Upper lobe of left lung (tissue), 6 donors: ENCODE results near the gene PCNX3. TPM values are rescaled to one million over a fixed set of nuclear protein-coding genes. Genes with fewer than 3 reads are reported as not detected.
"Not testable (repeated sequence)": the region's sequence is repeated elsewhere in the genome, so short reads cannot be mapped to it uniquely, and the experiment has no call there.

Experiments used
- ATAC-seq, 2 donors: fragments of 200-7000 bp; cut with Tn5 transposase; one replicate each; pipeline ENCODE4 v1.9.1; 2022; ENCODE audit warnings: mild to moderate bottlenecking in 2 of 2, moderate library complexity in 2 of 2; ENCODE audit not compliant: low FRiP score in 2 of 2
- DNase-seq, 2 donors: peaks; one replicate each; pipeline ENCODE4 v3.0.0-alpha.2; 2019 to 2020
- H3K27ac ChIP-seq, 4 donors: fragments of 200-600 bp; sonication (generic); one replicate each; pipeline ENCODE4 v1.5.1; 2016 to 2019
- H3K27me3 ChIP-seq, 4 donors: fragments of 200-600 bp; sonication (generic); one replicate each; pipeline ENCODE4 v1.5.1; 2017 to 2019
- H3K36me3 ChIP-seq, 4 donors: fragments of 200-600 bp; sonication (generic); one replicate each; pipeline ENCODE4 v1.5.1; 2016 to 2019
- H3K4me1 ChIP-seq, 4 donors: fragments of 200-600 bp; sonication (generic); one replicate each; pipeline ENCODE4 v1.5.1; 2018 to 2019
- H3K4me3 ChIP-seq, 4 donors: fragments of 200-600 bp; sonication (generic); one replicate each; pipeline ENCODE4 v1.5.1; 2017 to 2019; ENCODE audit warnings: mild to moderate bottlenecking in 2 of 4, moderate library complexity in 1 of 4
- H3K9me3 ChIP-seq, 4 donors: fragments of 200-600 bp; sonication (generic); one replicate each; pipeline ENCODE4 v1.5.1; 2018 to 2019
- CTCF ChIP-seq, 6 experiments: fragments of 450-650 bp in 4 of 6; fragments of 200-600 bp in 2 of 6; sonication (generic) in 2 of 6; IDR thresholded peaks; one replicate each; pipeline ENCODE4 v1.5.1; 2016 to 2019; ENCODE audit warnings: antibody characterized with exemption in 6 of 6
- EP300 ChIP-seq, 4 donors: sonication (generic); formaldehyde crosslinking; IDR thresholded peaks; one replicate each; pipeline ENCODE4 v1.5.1; 2017; ENCODE audit warnings: antibody characterized with exemption in 4 of 4, control low read depth in 2 of 4
- POLR2A ChIP-seq, 4 donors: fragments of 450-650 bp; IDR thresholded peaks; one replicate each; pipeline ENCODE4 v1.5.1; 2016 to 2017; ENCODE audit warnings: antibody characterized with exemption in 4 of 4, mild to moderate bottlenecking in 2 of 4
- POLR2AphosphoS5 ChIP-seq, 2 donors: sonication (generic); formaldehyde crosslinking; IDR thresholded peaks; one replicate each; pipeline ENCODE4 v1.5.1; 2017; ENCODE audit warnings: antibody characterized with exemption in 2 of 2
- WGBS, 2 donors: methylation state at CpG; one replicate each; pipeline ENCODE4 v1.1.5; 2017 to 2018; 5-methylcytosine and 5-hydroxymethylcytosine counted together
- small RNA-seq, 4 donors: library from RNA; depleted of rRNA; stranded (forward); fragments of <200 nt; gene quantifications; one replicate each; pipeline ENCODE3, GENCODE V24; 2016
- total RNA-seq, 6 donors: library from RNA; depleted of rRNA in 4 of 6; stranded (reverse); fragments of >200 nt in 4 of 6; gene quantifications; one replicate each; pipeline versions ENCODE4 v1.1.0 to v1.2.1, GENCODE V29; 2016 to 2021
- donor health status: DM: no; HTN: no; CAD: no; lungs with moderate emphysema.
- donor health status: DM: no; HTN: yes; CAD: no; lungs with severe emphysema.

Gene PCNX3
- total RNA-seq, 6 donors from 2014 or later, result 26.7 to 63.9 (median 43.9) TPM

- DNase-seq (no peak), ATAC-seq (no peak)
- TF ChIP-seq EP300 (IDR thresholded peaks at IDR 0.05) (no peak), CTCF (IDR thresholded peaks at IDR 0.05) (no peak), POLR2AphosphoS5 (IDR thresholded peaks at IDR 0.05) (no peak), POLR2A (IDR thresholded peaks at IDR 0.05) (no peak)
- WGBS, 2 donors, result 75 to 80% methylated on average over 5 of the region's 5 CpGs
- Histone ChIP-seq H3K36me3 (no peaks in the 10 kb centered on the region), H3K4me3 (no peak overlapping the region), H3K4me1 (no peaks in the 10 kb centered on the region), H3K27ac (no peak overlapping the region), H3K27me3 (no peaks in the 10 kb centered on the region), H3K9me3 (no peaks in the 10 kb centered on the region)
Observed at GRCh38 chr11:65680192-65680743, 64.7 kb downstream of the PCNX3 start.

- not testable (repeated sequence) for H3K36me3 ChIP-seq, DNase-seq, H3K4me3 ChIP-seq, H3K9me3 ChIP-seq, H3K4me1 ChIP-seq, ATAC-seq, H3K27me3 ChIP-seq, H3K27ac ChIP-seq
- WGBS, 2 donors, result 78 to 84% methylated on average over 6 of the region's 6 CpGs
Observed at GRCh38 chr11:65683480-65683879, 67.9 kb downstream of the PCNX3 start.

GRCh38 chr11:65685981-65686380 lies 70.4 kb downstream of the PCNX3 start:
- no peaks in the 10 kb centered on the region for H3K36me3 ChIP-seq
- no peaks in the 10 kb centered on the region for H3K27me3 ChIP-seq
- H3K27ac ChIP-seq, result no peak overlapping the region
- no peaks in the 10 kb centered on the region for H3K4me1 ChIP-seq
- 83 to 86% methylated on average over 7 to 8 of the region's 8 CpGs for WGBS, 2 donors
- ATAC-seq, result no peak
- H3K4me3 ChIP-seq, result no peak overlapping the region
- no peak for DNase-seq
- TF ChIP-seq EP300 (IDR thresholded peaks at IDR 0.05), result no peak
- H3K9me3 ChIP-seq, result no peaks in the 10 kb centered on the region

Small RNA genes within 50 kb of the gene (small RNA-seq; reads per million reads assigned to genes)
- gene MIR4489, result 0 to 0.44 (median 0) reads per million in 4 donors
- gene MIR4690, result 0 to 0.11 (median 0.03) reads per million in 4 donors

Other genes starting within 250 kb of the PCNX3 start
- gene SLC25A45, start 233.1 kb upstream of the PCNX3 start, total RNA-seq, result 10 to 100 TPM in 4 of 6 donors, 1 to 10 TPM in 2; 5.5 to 40.8 (median 19.4) TPM
- 10 to 100 TPM; 31.4 to 77.5 (median 45.8) TPM for gene FRMD8, start 229.1 kb upstream of the PCNX3 start, total RNA-seq
- gene NEAT1, start 193.0 kb upstream of the PCNX3 start, total RNA-seq, result 1,000 to 10,000 TPM in 3 of 6 donors, 100 to 1,000 TPM in 3; 245 to 3,084 (median 1,019) TPM
- over 10,000 TPM in 5 of 6 donors, 1,000 to 10,000 TPM in 1; 9,697 to 52,390 (median 19,698) TPM for gene MALAT1, start 116.7 kb upstream of the PCNX3 start, total RNA-seq
- gene SCYL1, start 90.7 kb upstream of the PCNX3 start, total RNA-seq, result 100 to 1,000 TPM in 1 of 6 donors, 10 to 100 TPM in 5; 64.0 to 120 (median 88.8) TPM
- gene LTBP3, start 57.4 kb upstream of the PCNX3 start, total RNA-seq, result 100 to 1,000 TPM in 5 of 6 donors, 10 to 100 TPM in 1; 99.9 to 479 (median 131) TPM
- 10 to 100 TPM; 22.6 to 60.7 (median 39.7) TPM for gene ZNRD2, start 45.3 kb upstream of the PCNX3 start, total RNA-seq
- 10 to 100 TPM; 27.9 to 65.8 (median 45.3) TPM for gene FAM89B, start 43.2 kb upstream of the PCNX3 start, total RNA-seq
- gene EHBP1L1, start 39.7 kb upstream of the PCNX3 start, total RNA-seq, result 100 to 1,000 TPM in 4 of 6 donors, 10 to 100 TPM in 2; 70.4 to 220 (median 133) TPM
- gene KCNK7, start 20.0 kb upstream of the PCNX3 start, total RNA-seq, result 1 to 10 TPM in 4 of 6 donors, under 1 TPM in 1, not detected in 1; 0.59 to 3.7 (median 1.7) TPM
- gene MAP3K11, start 1.6 kb upstream of the PCNX3 start, total RNA-seq, result 100 to 1,000 TPM in 4 of 6 donors, 10 to 100 TPM in 2; 52.1 to 132 (median 107) TPM
- gene SIPA1, start 22.3 kb downstream of the PCNX3 start, total RNA-seq, result 100 to 1,000 TPM in 1 of 6 donors, 10 to 100 TPM in 5; 42.7 to 137 (median 74.9) TPM
- 10 to 100 TPM; 42.9 to 86.8 (median 58.7) TPM for gene RELA, start 47.1 kb downstream of the PCNX3 start, total RNA-seq
- 100 to 1,000 TPM in 1 of 6 donors, 10 to 100 TPM in 5; 44.0 to 102 (median 88.4) TPM for gene KAT5, start 96.5 kb downstream of the PCNX3 start, total RNA-seq
- 10 to 100 TPM; 35.0 to 81.7 (median 49.1) TPM for gene RNASEH2C, start 105.0 kb downstream of the PCNX3 start, total RNA-seq
- gene AP5B1, start 165.2 kb downstream of the PCNX3 start, total RNA-seq, result 10 to 100 TPM; 24.8 to 66.0 (median 46.8) TPM
- gene OVOL1, start 171.3 kb downstream of the PCNX3 start, total RNA-seq, result 1 to 10 TPM in 2 of 6 donors, under 1 TPM in 4; under 0.01 to 2.2 (median 0.77) TPM
- under 1 TPM in 2 of 6 donors, not detected in 4; 0.37 to 0.69 TPM for gene SNX32, start 218.2 kb downstream of the PCNX3 start, total RNA-seq
- gene CFL1, start 242.4 kb downstream of the PCNX3 start, total RNA-seq, result 100 to 1,000 TPM; 358 to 813 (median 768) TPM
- 100 to 1,000 TPM in 1 of 6 donors, 10 to 100 TPM in 5; 41.5 to 182 (median 53.3) TPM for gene MUS81, start 244.7 kb downstream of the PCNX3 start, total RNA-seq